CD4-positive, alpha-beta T cell treated with Interferon gamma for 1 hour (primary cell): ENCODE results near the gene BSDC1.
A peak's percentile ranks its signal among the peaks of the same experiment; 100 is the strongest.
"Not testable (repeated sequence)": the region's sequence is repeated elsewhere in the genome, so short reads cannot be mapped to it uniquely, and the experiment has no call there.

Experiments
- DNase-seq: peaks from one replicate; pipeline ENCODE4 v3.0.0-alpha.2; 2020

Gene BSDC1

DNA sequence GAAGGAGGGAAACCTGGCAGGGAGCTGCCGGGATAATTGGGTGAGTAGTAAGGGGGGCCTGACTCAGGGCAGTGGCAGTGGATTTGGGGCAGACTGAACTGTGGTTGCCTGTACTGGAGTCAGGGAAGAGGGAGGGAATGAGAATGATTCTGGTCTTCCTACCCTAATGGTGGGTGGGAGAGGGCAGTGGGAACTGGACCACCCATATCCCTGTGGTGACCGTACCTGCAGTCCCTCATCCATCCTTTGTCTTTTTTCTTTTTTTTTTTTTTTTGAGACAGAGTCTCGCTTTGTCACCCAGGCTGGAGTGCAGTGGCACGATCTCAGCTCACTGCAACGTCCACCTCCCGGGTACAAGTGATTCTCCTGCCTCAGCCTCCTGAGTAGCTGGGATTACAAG, 38.5 kb downstream of the BSDC1 start:
- DNase-seq, result not testable (repeated sequence)

DNA sequence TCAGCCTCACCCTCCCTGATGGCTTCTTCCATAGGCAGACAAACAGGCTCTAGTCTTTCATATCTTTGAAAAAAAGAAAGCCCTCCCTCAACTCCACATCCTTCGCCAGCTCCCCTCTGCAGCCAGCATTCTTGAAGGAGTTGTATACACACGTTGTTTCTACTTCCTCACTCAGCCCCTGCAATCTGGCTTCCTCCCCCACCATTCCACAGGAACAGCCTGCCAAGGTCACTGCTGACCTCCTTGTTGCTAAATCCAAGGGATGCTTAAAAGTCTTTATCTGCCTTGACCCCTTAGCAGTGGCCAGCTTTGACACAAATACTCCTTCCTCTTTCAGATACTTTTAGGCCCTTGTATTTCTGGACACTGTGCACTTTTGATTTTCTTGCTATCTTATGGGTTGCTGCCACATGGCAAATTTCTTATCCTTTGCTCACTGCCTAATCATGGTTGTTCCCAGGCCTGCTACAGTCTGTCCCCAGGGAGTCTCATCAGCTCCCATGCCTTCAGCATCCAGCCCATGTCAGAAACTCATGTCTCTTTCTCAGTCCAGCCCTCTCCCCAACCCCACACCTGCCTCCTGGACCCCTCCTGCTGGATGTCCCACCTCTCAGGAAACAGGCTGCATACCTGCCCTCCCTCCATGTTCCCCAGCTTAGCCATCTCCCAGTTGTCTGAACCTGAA, 40.2 kb downstream of the BSDC1 start:
- no peak for DNase-seq

DNA sequence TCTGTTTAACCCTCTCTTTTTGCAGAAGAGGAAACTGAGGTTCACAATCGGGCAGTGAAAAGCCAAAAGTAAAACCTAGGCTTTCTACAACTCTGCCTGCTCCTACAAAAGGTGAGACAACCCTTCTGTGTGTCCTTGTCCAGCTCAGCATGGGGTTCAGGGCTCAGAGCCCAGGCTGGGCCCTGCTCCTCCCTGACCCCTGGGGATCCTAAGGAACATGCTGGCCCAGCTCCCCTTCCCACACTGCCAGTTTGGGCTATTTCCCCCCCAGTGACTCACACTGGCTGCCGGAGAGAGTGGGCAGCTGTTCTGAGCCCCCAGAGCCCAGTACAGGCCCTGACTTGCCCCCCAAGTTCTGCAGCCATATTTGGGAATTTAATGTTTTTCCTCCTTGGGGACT, 40.8 kb downstream of the BSDC1 start:
- DNase-seq, result no peak

DNA sequence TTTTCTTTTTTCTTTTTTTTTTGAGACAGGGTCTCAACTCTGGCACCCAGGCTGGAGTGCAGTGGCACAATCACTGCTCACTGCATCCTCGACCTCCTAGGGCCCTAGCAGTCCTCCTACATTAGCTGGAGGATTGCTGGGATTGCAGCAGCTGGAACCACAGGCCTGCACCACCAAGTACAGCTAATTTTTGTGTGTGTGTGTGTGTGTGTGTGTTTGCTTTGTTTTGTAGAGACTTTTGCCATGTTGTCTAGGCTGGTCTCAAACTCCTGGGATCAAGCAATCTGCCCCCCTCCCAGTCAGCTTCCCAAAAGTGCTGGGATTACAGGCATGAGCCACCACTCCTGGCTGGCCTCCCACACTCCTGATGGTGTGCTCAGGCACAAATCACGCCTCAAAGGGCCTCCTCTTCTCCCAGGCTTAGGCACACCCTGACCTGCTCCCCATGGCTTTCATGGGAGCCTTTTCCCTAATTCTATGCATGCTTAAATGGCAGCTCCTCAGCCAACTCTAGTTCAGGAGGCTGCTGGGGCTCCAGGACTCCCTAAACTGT, 41.3 kb downstream of the BSDC1 start:
- DNase-seq, result no peak

DNA sequence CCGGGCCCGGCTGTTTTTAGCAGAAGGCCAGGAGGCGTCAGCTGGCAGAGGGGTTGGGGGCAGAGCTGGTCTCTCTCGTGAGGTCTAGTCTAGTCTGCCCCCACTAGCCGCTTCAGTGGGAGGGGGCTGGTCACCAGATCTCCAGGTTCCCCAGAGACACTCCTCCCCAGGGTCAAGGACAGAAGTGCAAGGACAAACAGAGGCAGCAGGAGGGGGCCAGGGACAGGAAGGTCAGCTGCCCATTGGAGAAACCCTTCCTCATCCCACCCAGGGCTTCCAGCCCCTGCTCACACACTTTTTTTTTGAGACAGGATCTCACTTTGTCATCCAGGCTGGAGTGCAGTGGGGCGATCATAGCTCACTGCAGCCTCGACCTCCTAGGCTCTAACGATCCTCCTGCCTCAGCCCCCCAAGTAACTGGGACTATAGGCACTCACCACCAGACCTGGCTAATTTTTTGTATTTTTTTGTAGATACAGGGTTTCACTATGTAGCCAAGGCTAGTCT, 41.9 kb downstream of the BSDC1 start:
- no peak for DNase-seq

- DNase-seq, result peak; percentile 94
These were observed 42.6 kb downstream of the BSDC1 start for GRCh38 chr1:32351399-32352238.

GRCh38 chr1:32350785-32351398, 43.3 kb downstream of the BSDC1 start:
- no peak for DNase-seq

DNA sequence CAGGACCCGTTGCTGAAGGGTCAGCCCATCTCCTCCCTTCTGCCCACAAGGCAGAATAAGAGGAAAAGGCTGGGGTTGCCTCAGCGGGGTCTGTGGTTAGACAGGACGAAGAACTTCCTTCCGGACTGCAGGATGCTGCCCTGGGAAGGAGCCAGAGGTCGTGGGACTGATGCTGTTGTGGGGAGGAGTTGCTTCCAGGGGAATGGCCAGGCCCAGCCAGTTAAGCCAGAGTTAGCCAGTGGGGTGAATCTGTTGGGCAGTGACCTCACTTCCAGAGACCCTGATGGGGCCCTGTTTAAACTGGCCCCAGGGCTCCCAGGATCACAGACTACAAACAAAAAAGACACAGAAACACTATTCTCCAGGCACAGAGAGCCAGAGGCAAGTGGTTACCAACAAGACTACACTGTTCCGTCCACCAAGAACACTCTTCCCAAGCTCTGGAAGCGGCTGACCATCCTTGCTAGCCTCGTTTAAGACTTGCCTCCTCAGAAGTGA, 45.0 kb downstream of the BSDC1 start:
- DNase-seq, result peak; percentile 22

- no peak for DNase-seq
These were observed 47.6 kb downstream of the BSDC1 start for GRCh38 chr1:32346532-32347157.

GRCh38 chr1:32345289-32345827, 48.9 kb downstream of the BSDC1 start:
- no peak for DNase-seq

GRCh38 chr1:32342704-32343103, 51.5 kb downstream of the BSDC1 start:
- no peak for DNase-seq

DNA sequence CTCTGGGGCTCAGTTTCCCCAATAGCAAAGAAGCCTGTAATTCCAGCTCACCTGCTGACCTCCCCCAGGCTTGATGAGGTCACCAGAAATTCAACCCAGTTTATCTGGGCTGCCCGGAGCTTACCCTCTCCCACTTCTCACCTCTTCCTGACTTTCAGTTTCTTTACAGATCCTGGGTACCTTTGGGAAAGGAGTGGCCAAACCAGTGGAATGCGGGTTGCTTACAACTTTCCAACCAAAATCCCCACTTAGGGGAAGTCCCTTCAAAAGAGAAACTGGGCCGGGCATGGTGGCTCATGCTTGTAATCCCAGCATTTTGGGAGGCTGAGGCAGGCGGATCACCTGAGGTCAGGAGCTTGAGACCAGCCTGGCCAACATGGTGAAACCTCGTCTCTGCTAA, 52.3 kb downstream of the BSDC1 start:
- DNase-seq, result no peak

- no peak for DNase-seq
These were observed 53.0 kb downstream of the BSDC1 start for GRCh38 chr1:32341186-32341757.

DNA sequence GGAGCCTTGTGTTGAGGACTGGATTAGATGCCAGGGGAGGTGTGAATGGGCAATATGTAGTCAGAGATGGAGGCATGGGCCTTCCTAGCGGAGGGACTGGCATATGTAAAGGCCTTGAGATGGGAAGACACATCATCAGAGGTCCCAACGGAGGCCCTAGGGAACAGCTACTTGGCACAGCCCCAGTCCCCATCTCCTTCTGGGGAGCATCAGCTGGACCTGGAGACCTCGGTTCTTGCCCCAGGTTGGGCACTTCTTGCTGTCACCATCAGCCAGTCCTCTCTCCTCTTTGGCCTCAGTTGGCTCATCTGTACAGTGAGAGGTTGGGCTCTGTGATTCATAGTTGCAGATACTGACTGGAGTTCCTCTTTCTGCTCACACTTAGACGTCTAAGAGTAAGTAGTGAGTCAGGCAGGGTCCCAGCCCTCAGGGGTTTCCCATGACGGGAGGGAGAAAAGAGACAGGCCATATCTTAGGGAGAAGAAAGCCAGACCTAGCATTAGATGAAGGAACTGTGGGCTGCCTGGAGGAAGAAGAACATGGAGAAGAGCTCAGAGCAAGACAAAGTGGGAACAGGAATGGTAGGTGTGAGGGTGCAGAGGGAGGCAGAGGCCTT, 54.8 kb downstream of the BSDC1 start:
- peak; percentile 73 for DNase-seq

GRCh38 chr1:32338637-32339145, 55.5 kb downstream of the BSDC1 start:
- no peak for DNase-seq

- DNase-seq, result peak; percentile 74
These were observed 56.2 kb downstream of the BSDC1 start for GRCh38 chr1:32337855-32338636.

DNA sequence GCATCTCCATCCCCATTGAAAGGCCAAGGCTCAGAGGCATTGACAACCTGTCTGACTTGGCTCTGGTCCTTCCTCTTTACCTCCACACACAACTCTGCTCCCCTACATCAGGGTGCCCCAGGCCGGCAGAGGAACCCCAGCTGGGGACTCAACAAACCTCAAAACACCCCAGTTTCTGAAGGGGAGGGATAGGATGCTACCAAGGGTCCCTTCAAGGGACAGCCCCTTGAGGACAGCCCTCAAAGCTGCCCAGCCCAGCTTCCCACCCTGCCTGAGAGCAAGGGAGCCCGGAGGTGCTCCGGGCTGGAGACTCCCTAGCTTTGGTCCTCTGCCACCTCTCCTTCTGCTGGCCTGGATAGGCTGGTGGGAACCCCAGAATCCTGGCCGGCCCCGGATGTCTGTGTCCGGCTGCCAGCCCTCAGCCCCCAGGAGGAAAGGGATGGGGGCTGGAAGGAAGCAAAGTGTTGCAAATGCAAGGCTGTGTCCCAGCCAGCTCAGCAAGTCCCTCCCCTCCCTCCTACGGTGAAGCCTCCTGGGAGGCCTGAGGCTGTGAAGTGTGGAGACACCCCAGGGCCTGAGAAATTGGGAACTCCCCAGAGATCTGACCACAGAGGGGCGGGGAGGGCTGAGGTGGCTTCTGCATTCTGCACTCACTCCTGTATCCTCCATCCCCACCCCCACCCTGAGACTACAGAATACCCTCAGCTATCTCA, 57.1 kb downstream of the BSDC1 start:
- DNase-seq, result peak; percentile 85

- no peak for DNase-seq
These were observed 57.7 kb downstream of the BSDC1 start for GRCh38 chr1:32336591-32336932.

DNA sequence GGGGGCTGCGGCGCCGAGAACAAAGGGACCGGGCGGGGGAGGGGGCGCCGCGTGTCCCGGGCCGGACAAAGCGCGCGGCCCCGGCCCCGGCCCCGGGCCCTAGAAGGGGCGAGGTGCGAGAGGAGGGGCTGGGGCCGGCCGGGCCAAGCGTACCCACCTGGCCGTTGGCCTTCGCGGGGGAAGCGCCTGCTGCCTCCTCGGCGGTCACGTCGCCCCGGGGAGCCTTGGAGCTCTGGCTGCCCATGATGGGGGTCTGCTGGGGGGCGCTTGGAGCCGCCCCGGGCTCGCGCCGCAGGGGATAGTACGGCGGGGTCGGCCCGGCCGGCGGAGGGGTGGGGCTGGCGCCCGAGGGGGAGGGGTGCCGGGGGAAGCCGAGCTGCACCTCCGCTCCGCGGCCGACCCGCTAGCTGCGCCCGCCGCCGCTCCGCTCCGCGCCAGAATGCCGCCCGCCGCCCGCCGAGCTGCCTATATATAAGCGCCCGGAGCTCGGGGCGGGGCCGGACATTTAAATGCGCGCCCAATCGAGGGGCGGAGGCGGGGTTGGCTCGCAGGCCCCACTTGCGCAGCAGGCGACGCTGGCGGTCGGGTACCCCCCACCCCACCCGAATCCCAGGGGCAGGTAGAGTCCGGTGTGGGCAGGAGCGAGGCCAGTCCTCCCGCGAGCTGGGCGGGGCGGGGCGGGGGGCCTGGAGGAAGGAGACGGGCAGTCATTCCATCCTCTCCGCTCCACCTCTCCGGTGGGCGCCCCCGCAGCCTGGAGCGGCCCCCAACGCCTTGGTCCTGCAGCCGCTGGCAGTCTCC, 58.3 kb downstream of the BSDC1 start, which contains the start of gene MARCKSL1:
MARCKSL1 (minus strand) TSS at position 444 of the 801 bp plus-strand sequence; CDS start at position 244, 200 bp downstream.
- DNase-seq, result peak; percentile 86
